ENCODE measurements around the gene LRBA. TPM values are rescaled to one million over a fixed set of nuclear protein-coding genes. Genes with fewer than 3 reads are reported as not detected.
A peak's percentile ranks its signal among the peaks of the same experiment; 100 is the strongest.

LRBA gene
- total and polyA plus RNA-seq, 9 of the 15 experiments (the other 6 are each of a cell fraction or from before 2014, with no cell fraction given): 24.2 to 88.7 (median 59.7) TPM

DNA sequence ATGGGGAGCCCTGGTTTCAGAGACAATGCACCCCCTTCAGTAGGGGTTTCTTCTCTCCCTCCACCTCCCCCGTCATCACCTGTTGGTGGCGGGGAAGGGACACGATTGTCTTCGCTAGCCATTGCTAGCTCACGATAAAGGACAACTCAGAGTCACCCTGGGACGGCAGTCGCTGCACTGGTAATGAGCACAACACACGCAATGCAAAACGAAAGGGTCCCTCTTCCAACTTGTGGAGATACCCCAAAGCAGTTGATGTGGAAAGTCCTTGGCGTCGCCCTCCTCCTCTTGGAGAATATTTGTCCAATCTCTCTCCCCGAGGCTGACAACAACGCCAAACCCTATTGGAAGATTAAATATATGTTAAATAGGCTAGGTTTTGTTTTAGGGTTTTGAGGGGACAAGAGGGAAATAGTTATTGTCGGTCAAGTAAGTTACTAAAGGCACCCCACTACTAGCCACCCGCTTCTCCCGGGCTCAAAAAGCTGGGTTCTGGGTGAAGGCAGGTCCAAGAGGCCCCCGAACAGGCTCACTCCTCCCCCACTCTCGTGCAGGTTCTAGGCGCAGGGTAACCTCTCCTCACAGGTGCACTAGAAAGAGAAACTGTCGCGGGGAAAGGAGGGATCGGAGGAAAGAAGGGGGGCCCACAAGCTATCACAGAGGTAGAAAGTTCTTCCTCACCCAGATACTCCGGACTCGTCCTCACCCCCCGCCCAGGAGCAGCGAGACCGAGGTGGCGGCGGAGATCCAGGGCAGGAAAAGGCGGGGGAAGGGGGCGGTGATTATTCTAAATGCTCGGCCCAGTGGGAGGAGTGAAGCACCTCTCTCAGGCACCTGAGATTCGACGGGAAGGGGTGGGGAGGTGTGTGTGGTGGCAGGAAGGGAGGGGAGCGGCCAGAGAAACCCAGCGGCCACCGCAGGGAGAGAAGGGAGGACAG, at the start of gene LRBA (continued):
- TF ChIP-seq MAX (CRISPR knock-in tag; IDR thresholded peaks at IDR 0.05) (no peak; the same call in 1 of the 2 replicates), LEF1 (IDR thresholded peaks at IDR 0.05) (peak; percentile 18; the same call in 1 of the 2 replicates), CGGBP1 (CRISPR knock-in tag; IDR thresholded peaks at IDR 0.05) (no peak), SREBF2 (CRISPR knock-in tag; IDR thresholded peaks at IDR 0.05) (no peak), HMGN3 (IDR thresholded peaks at IDR 0.05; ENCODE audit: borderline replicate concordance, extremely low read depth, insufficient read length, low read depth, low read length) (no peak), MEF2A (IDR thresholded peaks at IDR 0.05; ENCODE audit: control insufficient read depth, low read depth, low read length) (no peak), KAT2B (IDR thresholded peaks at IDR 0.05; ENCODE audit: low read depth, low read length) (no peak), TFAP4 (CRISPR knock-in tag; IDR thresholded peaks at IDR 0.05; ENCODE audit: borderline replicate concordance) (peak; percentile 53), TCFL5 (CRISPR knock-in tag; conservative IDR thresholded peaks at IDR 0.05) (no peak), CREB3 (tag; conservative IDR thresholded peaks at IDR 0.05; ENCODE audit: low read depth) (no peak), SAFB2 (IDR thresholded peaks at IDR 0.05; ENCODE audit: borderline replicate concordance, low read depth, low read length, severe bottlenecking) (no peak), SP1 (CRISPR knock-in tag; IDR thresholded peaks at IDR 0.05) (peak; percentile 2; the same call in 1 of the 2 replicates), PTRF (tag; IDR thresholded peaks at IDR 0.05) (no peak), PHF21A (IDR thresholded peaks at IDR 0.05; ENCODE audit: borderline replicate concordance, low read depth) (0 out of 2 replicates have a peak, but pooled peaks have one; percentile 30)
- TF ChIP-seq, protein P1, sequence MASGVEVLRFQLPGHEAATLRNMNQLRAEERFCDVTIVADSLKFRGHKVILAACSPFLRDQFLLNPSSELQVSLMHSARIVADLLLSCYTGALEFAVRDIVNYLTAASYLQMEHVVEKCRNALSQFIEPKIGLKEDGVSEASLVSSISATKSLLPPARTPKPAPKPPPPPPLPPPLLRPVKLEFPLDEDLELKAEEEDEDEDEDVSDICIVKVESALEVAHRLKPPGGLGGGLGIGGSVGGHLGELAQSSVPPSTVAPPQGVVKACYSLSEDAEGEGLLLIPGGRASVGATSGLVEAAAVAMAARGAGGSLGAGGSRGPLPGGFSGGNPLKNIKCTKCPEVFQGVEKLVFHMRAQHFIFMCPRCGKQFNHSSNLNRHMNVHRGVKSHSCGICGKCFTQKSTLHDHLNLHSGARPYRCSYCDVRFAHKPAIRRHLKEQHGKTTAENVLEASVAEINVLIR (CRISPR knock-in tag; IDR thresholded peaks at IDR 0.05): no peak
- TF ChIP-seq, protein P2, sequence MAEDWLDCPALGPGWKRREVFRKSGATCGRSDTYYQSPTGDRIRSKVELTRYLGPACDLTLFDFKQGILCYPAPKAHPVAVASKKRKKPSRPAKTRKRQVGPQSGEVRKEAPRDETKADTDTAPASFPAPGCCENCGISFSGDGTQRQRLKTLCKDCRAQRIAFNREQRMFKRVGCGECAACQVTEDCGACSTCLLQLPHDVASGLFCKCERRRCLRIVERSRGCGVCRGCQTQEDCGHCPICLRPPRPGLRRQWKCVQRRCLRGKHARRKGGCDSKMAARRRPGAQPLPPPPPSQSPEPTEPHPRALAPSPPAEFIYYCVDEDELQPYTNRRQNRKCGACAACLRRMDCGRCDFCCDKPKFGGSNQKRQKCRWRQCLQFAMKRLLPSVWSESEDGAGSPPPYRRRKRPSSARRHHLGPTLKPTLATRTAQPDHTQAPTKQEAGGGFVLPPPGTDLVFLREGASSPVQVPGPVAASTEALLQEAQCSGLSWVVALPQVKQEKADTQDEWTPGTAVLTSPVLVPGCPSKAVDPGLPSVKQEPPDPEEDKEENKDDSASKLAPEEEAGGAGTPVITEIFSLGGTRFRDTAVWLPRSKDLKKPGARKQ (CRISPR knock-in tag; IDR thresholded peaks at IDR 0.05): no peak; the same call in 1 of the 2 replicates

Measured in K562 (cell line).